HG02588 (cell line): ENCODE data around the gene ARMH2.

Experiments
- ATAC-seq: cut with Tn5 transposase; IDR thresholded peaks from one replicate; pipeline ENCODE4 v1.9.1; 2021; ENCODE audit warnings: mild to moderate bottlenecking, moderate library complexity; ENCODE audit not compliant: unreplicated experiment

ARMH2 gene

GRCh38 chr6:24798740-24799540 is at the start of gene ARMH2:
ARMH2 (minus strand) TSS chr6:24798917; CDS start chr6:24798857, 60 bp downstream.
- ATAC-seq, result no peak

- no peak for ATAC-seq
These were observed 49.7 kb upstream of the ARMH2 start for GRCh38 chr6:24848461-24848860.

- no peak for ATAC-seq
These were observed 48.7 kb upstream of the ARMH2 start for GRCh38 chr6:24847402-24847801.

- ATAC-seq, result no peak
These were observed 46.9 kb upstream of the ARMH2 start for GRCh38 chr6:24845578-24845977.

GRCh38 chr6:24844903-24845302 is 46.2 kb upstream of the ARMH2 start:
- no peak for ATAC-seq

GRCh38 chr6:24844061-24844460 is 45.3 kb upstream of the ARMH2 start:
- no peak for ATAC-seq

- ATAC-seq, result no peak
These were observed 41.5 kb upstream of the ARMH2 start for GRCh38 chr6:24840187-24840586.

- no peak for ATAC-seq
These were observed 40.3 kb upstream of the ARMH2 start for GRCh38 chr6:24838994-24839393.

- no peak for ATAC-seq
These were observed 39.4 kb upstream of the ARMH2 start for GRCh38 chr6:24838081-24838480.

- no peak for ATAC-seq
These were observed 37.4 kb upstream of the ARMH2 start for GRCh38 chr6:24836109-24836508.

- ATAC-seq, result no peak
These were observed 35.1 kb upstream of the ARMH2 start for GRCh38 chr6:24833711-24834386.

GRCh38 chr6:24832794-24833193 is 34.1 kb upstream of the ARMH2 start:
- ATAC-seq, result no peak

- ATAC-seq, result no peak
These were observed 33.3 kb upstream of the ARMH2 start for GRCh38 chr6:24831771-24832716.

GRCh38 chr6:24829657-24830056 is 30.9 kb upstream of the ARMH2 start:
- ATAC-seq, result no peak

- ATAC-seq, result no peak
These were observed 29.3 kb upstream of the ARMH2 start for GRCh38 chr6:24827970-24828369.

- ATAC-seq, result no peak
These were observed 28.4 kb upstream of the ARMH2 start for GRCh38 chr6:24827162-24827561.

GRCh38 chr6:24825130-24825630 is 26.5 kb upstream of the ARMH2 start:
- ATAC-seq, result no peak

- ATAC-seq, result no peak
These were observed 25.6 kb upstream of the ARMH2 start for GRCh38 chr6:24824142-24824938.

- no peak for ATAC-seq
These were observed 24.5 kb upstream of the ARMH2 start for GRCh38 chr6:24823185-24823584.

- no peak for ATAC-seq
These were observed 24.0 kb upstream of the ARMH2 start for GRCh38 chr6:24822696-24823095.
